Right lobe of liver (tissue), 6 donors: Measurements from ENCODE around the gene CASD1. TPM values are rescaled to one million over a fixed set of nuclear protein-coding genes. Genes with fewer than 3 reads are reported as not detected.
A peak's percentile ranks its signal among the peaks of the same experiment; 100 is the strongest.

Experiments used
- ATAC-seq, 4 donors: fragments of 200-7000 bp; cut with Tn5 transposase; one replicate each; pipeline ENCODE4 v1.9.1; 2020; ENCODE audit warnings: mild to moderate bottlenecking in 4 of 4, moderate library complexity in 4 of 4
- DNase-seq, 3 donors: peaks; one replicate each; pipeline ENCODE4 v3.0.0-alpha.2; 2020
- H3K27ac ChIP-seq, 3 donors: fragments of 200-600 bp; one replicate each; pipeline ENCODE4 v1.8.0; 2022
- H3K27me3 ChIP-seq, 2 donors: fragments of 200-600 bp; one replicate each; pipeline ENCODE4 v1.8.0; 2022
- H3K36me3 ChIP-seq, 4 donors: fragments of 200-600 bp; sonication (generic) in 1 of 4; one replicate each; pipeline versions ENCODE4 v1.5.1 to v1.8.0; 2017 to 2022; ENCODE audit warnings: control low read depth in 1 of 4
- H3K4me1 ChIP-seq, 4 donors: fragments of 200-600 bp; sonication (generic) in 1 of 4; one replicate each; pipeline versions ENCODE4 v1.5.1 to v1.8.0; 2017 to 2022; ENCODE audit warnings: control low read depth in 1 of 4
- H3K4me3 ChIP-seq, 3 donors: fragments of 200-600 bp; one replicate each; pipeline ENCODE4 v1.8.0; 2022
- H3K9me3 ChIP-seq, 4 donors: fragments of 200-600 bp; sonication (generic) in 1 of 4; one replicate each; pipeline versions ENCODE4 v1.5.1 to v1.8.0; 2017 to 2022; ENCODE audit warnings: control low read depth in 1 of 4
- CTCF ChIP-seq, 4 donors: fragments of 200-600 bp in 3 of 4; fragments of 450-650 bp in 1 of 4; IDR thresholded peaks; one replicate each; pipeline versions ENCODE4 v1.5.1 to v1.8.0; 2016 to 2022; ENCODE audit warnings: antibody characterized with exemption in 4 of 4, mild to moderate bottlenecking in 2 of 4
- POLR2A ChIP-seq: fragments of 450-650 bp; IDR thresholded peaks from one replicate; pipeline ENCODE4 v1.6.1; 2017; ENCODE audit warnings: antibody characterized with exemption, mild to moderate bottlenecking
- WGBS: methylation state at CpG from one replicate; pipeline ENCODE4 v1.1.6; 2018; ENCODE audit warnings: low coverage, low lambda C conversion rate; ENCODE audit not compliant: insufficient coverage; ENCODE audit errors: missing lambda C conversion rate; 5-methylcytosine and 5-hydroxymethylcytosine counted together
- intact Hi-C, 2 donors: fragments of 100-400 bp; cut with DNase I; formaldehyde crosslinking; loops; one replicate each; pipeline versions ENCODE4 v1.11.2 to v1.14.1; 2022
- long read RNA-seq: library from polyadenylated mRNA; unstranded; transcript quantifications from one replicate; pipeline ENCODE4 v2.0.0, GENCODE V29; 2019
- total RNA-seq, 6 experiments: library from RNA; depleted of rRNA in 2 of 6; stranded (reverse); fragments of >200 nt in 2 of 6; fragmentation: NEBNext Ultra II Directional in 3 of 6; extraction: Animal tissue kit (Norgen Biotek cat#: 25700) in 3 of 6; gene quantifications; one replicate each; pipeline versions ENCODE4 v1.1.0 to v1.2.4, GENCODE V29; 2016 to 2023
- donor health status: DM: no; HTN: yes; CAD: no.
- donor health status: DM: no; HTN: no; CAD: no.
- donor health status: DM: no; HTN: no; CAD: no.
- donor health status: DM: no; HTN: yes; CAD: no.
- donor health status: DM: no; HTN: yes; CAD: no.

CASD1 gene
- total RNA-seq: 10 to 100 TPM in 1 of 6 experiments, 1 to 10 TPM in 5; 4.5 to 10.4 (median 7.2) TPM
- long read RNA-seq: 0 reads

- Histone ChIP-seq H3K27me3 (no peaks in the 10 kb centered on the region), H3K9me3 (no peaks in the 10 kb centered on the region), H3K27ac (peak within 1 kb of the TSS; percentile 81 to 88 (median 85)), H3K4me3 (peak within 1 kb of the TSS; percentile 84 to 90 (median 87)), H3K36me3 (no peaks in the 10 kb centered on the region), H3K4me1 (peaks cover 0 to 9% (median 4%) of the 10 kb centered on the region in 4 donors)
- 15% methylated on average over 6 of the region's 40 CpGs for WGBS
- intact Hi-C loops: no loop called here
- DNase-seq (peak; percentile 69 to 78 (median 77)), ATAC-seq (peak; percentile 61 to 75 (median 66))
- no peak for TF ChIP-seq POLR2A
- no peak for TF ChIP-seq CTCF (IDR thresholded peaks at IDR 0.05)
These were observed at the start of gene CASD1 for GRCh38 chr7:94509264-94509886. TSS of gene CASD1 (plus strand) at chr7:94509809. CDS start at chr7:94510085, 276 bp downstream.

GRCh38 chr7:94466516-94466915 is 43.1 kb upstream of the CASD1 start:
- DNase-seq (no peak), ATAC-seq (no peak)
- WGBS: 46% methylated on average over 1 of the region's 1 CpG
- Histone ChIP-seq H3K4me3 (no peak overlapping the region), H3K27me3 (no peaks in the 10 kb centered on the region), H3K4me1 (no peaks in the 10 kb centered on the region), H3K36me3 (no peaks in the 10 kb centered on the region), H3K9me3 (no peaks in the 10 kb centered on the region), H3K27ac (no peak overlapping the region)
- intact Hi-C loops: no loop called here
- no peak for TF ChIP-seq CTCF (IDR thresholded peaks at IDR 0.05)
- no peak for TF ChIP-seq POLR2A

GRCh38 chr7:94471604-94472003 is 38.0 kb upstream of the CASD1 start:
- Histone ChIP-seq H3K9me3 (peaks cover 0 to 3% (median 0%) of the 10 kb centered on the region in 4 donors), H3K27me3 (no peaks in the 10 kb centered on the region), H3K27ac (no peak overlapping the region), H3K36me3 (no peaks in the 10 kb centered on the region), H3K4me3 (no peak overlapping the region), H3K4me1 (no peaks in the 10 kb centered on the region)
- 78% methylated on average over 2 of the region's 2 CpGs for WGBS
- intact Hi-C loops: no loop called here
- DNase-seq (no peak), ATAC-seq (no peak)
- TF ChIP-seq CTCF (IDR thresholded peaks at IDR 0.05) (no peak), POLR2A (no peak)

GRCh38 chr7:94472608-94473007 is 37.0 kb upstream of the CASD1 start:
- Histone ChIP-seq H3K27me3 (no peaks in the 10 kb centered on the region), H3K36me3 (no peaks in the 10 kb centered on the region), H3K27ac (no peak overlapping the region), H3K4me3 (no peak overlapping the region), H3K4me1 (no peaks in the 10 kb centered on the region), H3K9me3 (peaks cover 0 to 3% (median 0%) of the 10 kb centered on the region in 4 donors)
- TF ChIP-seq POLR2A: no peak
- no peak for TF ChIP-seq CTCF (IDR thresholded peaks at IDR 0.05)
- WGBS: 45% methylated on average over 1 of the region's 1 CpG
- DNase-seq (no peak), ATAC-seq (no peak)
- intact Hi-C loops: no loop called here
